ENCODE data around the gene PLXND1.
"Not testable (repeated sequence)": the region's sequence is repeated elsewhere in the genome, so short reads cannot be mapped to it uniquely, and the experiment has no call there.

Gene PLXND1

DNA sequence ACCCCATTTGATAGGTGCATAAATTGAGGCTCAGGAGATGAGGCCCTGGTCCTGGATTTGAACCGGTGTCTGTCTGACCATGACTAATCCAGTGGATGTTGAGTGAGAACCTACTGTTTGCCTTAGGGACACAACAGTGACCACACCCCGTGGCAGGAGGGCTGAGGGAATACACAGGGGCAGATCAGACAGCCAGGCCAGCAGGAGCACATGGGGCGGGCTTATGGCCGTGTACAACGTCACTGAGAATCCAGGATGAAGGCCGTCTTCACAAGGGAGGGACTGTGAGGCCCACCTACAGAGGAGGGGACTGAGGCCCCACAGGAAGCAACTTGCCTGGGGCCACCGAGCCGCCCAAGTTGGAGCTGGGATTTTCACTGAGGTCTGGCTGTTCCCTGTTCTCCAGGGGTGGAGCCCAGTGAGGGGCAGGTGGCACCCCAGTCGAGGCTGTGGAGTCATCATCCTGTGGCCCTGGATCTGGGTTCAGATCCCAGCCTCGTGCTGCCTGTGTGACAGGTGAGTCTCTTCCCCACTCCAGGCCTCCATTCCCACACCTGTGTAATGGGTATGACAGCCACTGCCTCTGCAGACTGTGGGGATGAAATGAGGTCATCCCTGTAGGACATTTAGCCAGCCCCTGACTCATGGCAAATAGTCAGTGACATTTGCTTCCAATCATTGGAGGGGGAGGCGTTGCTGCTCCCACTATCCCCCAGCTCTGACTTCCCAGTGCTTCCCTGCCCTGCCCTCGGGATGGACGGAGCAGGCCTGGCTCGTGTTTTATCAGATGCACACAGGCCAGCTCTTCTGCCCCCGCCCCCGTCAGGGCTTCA lies 6.3 kb upstream of the PLXND1 start:
- no peak for DNase-seq

GRCh38 chr3:129611812-129612533 lies 5.5 kb upstream of the PLXND1 start:
- DNase-seq = no peak

- DNase-seq = no peak
These were observed 4.9 kb upstream of the PLXND1 start for GRCh38 chr3:129611446-129611800.

DNA sequence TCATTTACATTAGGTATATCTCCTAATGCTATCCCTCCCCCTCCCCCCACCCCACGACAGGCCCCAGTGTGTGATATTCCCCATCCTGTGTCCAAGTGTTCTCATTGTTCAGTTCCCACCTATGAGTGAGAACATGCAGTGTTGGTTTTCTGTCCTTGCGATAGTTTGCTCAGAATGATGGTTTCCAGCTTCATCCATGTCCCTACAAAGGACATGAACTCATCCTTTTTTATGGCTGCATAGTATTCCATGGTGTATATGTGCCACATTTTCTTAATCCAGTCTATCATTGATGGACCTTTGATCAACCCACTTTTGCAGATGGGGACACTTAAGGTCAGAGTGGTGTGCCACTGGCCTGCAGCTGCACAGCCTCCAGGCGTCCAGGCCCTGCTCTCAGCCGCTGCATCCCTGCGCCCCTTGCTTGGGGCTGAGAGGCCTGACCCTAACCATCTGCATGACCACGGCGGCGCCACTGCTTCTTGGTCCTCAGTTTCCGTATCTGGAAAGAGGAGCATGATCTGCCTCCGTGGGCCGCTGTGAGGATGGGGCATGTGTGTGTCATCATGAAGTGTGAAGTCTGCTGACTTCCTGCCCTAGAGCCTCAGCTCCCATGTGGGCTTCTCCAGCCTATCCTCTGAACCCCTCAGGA lies 4.4 kb upstream of the PLXND1 start:
- not testable (repeated sequence) for DNase-seq

DNA sequence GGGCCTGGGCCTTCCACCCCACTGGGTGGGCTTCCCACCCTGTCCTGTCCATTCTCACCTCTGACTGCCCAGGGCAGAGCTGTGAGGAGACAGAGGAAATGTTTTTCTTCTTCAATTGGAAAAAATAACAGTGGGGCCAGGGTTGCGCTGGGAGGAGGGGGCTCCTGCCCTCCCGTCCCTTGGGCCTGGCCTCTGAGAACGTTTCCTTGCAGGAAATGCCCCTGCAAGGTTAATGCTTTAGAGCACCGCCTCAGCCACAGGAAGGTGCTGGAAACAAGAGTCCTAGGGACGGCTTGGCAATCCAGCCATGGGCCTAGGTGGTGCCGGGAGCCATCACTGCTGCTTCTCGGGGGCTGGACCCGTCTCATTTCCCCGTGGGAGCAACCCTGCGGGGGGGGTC lies 3.8 kb upstream of the PLXND1 start:
- no peak for DNase-seq

DNA sequence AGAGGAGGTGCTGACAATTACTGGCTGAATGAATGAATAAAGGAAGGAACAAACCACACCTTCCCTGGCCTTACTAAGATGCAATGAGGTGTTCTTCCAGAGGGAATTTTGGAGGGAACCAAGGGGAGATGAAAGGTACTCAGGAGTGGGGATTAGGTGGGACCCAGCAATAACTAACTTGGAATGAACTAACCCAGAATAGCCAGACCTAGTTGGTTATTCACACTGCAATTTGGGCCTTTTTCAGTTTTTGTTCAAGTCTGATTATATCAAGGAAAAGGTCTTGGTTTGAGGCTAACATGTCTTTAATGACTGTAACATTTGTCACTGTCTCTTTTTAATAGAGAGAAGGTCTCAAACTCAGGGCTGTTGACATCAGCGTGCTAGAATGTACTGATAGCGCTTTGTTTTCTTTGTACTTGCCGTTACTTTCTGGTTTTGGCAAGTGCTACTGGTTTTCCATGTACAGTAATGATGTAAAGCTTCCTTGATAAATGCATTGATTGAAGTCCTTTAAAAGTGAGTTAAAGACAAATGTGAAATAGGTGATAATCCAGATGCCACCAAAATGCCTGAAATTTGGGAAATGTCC lies 3.2 kb upstream of the PLXND1 start:
- DNase-seq = no peak

- DNase-seq = no peak
These were observed 2.6 kb upstream of the PLXND1 start for GRCh38 chr3:129608936-129609590.

GRCh38 chr3:129608087-129608935 lies 1.8 kb upstream of the PLXND1 start:
- DNase-seq = no peak

- no peak for DNase-seq
These were observed 1.1 kb upstream of the PLXND1 start for GRCh38 chr3:129607391-129608068.

GRCh38 chr3:129605922-129606635 lies 397 bp downstream of the PLXND1 start:
- no peak for DNase-seq

GRCh38 chr3:129605203-129605921 lies 1.1 kb downstream of the PLXND1 start:
- DNase-seq = peak; percentile 29

- DNase-seq = no peak
These were observed 1.7 kb downstream of the PLXND1 start for GRCh38 chr3:129604767-129605166.

GRCh38 chr3:129603991-129604749 lies 2.3 kb downstream of the PLXND1 start:
- no peak for DNase-seq

DNA sequence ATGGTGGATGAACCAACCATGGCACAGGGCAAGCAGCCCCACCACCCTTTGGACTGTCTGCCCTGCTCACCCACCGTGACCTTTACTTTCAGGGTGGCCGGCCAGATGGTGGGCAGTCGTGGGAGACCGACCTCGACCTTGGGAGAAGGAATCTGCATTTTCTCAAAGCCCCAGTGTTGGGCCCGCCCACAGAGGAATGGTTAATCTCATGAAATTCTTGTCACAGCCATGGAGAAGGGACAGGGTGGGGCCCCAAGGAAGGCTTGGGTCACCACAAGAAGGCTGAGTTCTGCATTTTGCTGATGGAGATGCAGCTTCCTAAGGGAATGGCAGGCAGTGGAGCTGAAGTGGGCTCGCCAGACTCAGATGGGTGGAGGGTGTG lies 2.9 kb downstream of the PLXND1 start:
- DNase-seq = no peak

DNA sequence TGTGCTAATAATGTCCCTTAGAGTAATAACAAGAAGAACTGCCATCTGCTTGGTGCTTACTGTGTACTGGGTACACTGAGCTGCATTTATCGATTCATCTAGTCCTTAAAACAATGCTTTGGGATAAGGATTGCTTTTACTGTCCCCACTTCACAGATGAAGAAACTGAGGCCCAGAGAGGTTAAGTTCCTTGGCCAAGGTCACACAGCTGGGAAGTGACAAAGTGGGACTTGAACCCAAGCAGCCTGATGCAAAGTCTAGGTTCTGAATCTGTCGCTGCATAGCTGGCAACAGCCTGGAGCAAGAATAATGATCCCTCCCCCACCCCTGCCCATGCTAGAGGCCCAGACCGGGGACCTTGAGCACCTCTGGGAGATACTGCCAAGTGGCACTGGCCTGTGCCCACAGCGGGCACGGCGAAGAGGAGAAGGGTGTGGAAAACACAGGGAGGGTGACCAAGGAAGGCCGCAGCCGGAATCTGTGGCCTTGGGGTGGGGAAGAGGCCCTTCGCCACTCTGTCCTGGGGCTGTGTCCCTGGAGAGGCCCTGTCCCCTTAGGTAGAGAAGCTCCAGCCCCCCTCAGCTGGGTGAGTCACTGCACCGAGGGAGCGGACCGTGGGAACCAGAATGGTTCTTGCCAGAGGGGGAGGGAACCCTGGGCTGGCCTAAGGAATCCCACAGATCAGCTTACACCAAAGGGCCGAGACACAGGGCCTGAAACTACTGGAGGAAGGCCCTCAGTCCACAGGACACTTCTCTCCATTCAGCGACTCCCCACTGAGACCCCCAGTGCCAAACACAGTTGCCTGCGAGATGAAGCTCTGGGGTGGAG lies 3.5 kb downstream of the PLXND1 start:
- DNase-seq = no peak

GRCh38 chr3:129602309-129602708 lies 4.2 kb downstream of the PLXND1 start:
- DNase-seq = no peak

GRCh38 chr3:129601713-129602112 lies 4.8 kb downstream of the PLXND1 start:
- DNase-seq = no peak

DNA sequence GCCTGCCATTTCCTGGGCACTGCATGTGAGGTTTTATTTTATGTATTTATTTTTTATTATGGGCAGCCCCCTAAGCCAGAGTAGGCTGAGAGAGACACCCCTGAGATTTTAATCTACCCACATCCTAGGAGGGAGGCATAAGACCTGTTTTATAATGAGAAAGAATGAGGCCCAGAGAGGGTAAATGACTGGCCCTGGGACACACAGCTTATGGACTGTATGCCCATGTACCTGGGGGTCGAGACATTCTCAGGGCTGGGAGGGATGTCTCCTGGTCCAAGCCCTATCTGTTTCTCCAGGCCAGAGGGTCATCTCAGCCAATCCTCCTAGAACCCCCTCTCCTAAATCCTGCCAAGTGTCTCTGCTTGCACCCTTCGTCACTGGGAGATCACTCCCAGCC lies 6.1 kb downstream of the PLXND1 start:
- DNase-seq = no peak

All from stimulated activated CD4-positive, alpha-beta T cell treated with anti-CD3 and anti-CD28 coated beads, Interleukin-4, amount 100 ng/mL, for 24 hours (primary cell).